LNCaP clone FGC (cell line): ENCODE results near the gene CCDC89.

Source experiments
- DNase-seq: peaks from one replicate; pipeline ENCODE4 v3.0.0-alpha.2; 2011; ENCODE audit warnings: low read depth
- H3K4me3 ChIP-seq: 2 replicates; pipeline ENCODE4 v1.5.1; 2011; ENCODE audit warnings: mild to moderate bottlenecking, low read depth, low read length, control low read depth
- TF ChIP-seq, protein P1 (sequence below): IDR thresholded peaks from 2 replicates; pipeline ENCODE4 v1.5.1; 2012; ENCODE audit warnings: mild to moderate bottlenecking; ENCODE audit not compliant: control insufficient read depth, insufficient read depth; ENCODE audit errors: extremely low read depth

CCDC89 gene

DNA sequence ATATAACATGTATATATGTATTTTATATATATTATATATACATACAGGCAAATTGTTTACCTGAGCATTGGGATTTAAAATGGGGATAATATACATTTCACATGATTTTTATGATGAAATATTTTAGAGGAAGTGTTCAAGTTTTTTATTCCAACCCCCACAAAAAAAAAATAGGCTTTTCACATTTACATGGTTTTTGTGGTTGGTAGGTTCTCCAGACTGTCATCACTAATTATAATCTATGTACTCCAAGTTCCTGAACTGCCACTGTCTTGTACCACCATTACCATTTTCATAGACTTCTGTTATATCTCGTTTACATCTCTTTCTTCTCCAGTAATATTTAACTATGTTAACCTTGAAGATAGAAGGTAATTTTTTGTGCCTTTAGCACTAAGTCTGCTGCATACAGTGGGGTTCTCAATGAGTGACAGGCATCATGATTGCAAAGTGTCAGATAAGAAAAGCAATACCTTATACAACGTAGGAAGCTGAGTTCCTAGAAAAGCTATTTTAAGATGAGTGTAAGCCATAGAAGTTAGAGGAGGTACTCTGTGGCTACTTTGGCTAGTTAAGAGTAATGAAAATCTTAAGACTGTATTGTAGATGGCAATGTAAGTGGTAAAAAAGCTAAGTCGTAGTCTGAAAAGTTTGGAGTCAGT lies 33.1 kb downstream of the CCDC89 start:
- TF ChIP-seq, protein P1, sequence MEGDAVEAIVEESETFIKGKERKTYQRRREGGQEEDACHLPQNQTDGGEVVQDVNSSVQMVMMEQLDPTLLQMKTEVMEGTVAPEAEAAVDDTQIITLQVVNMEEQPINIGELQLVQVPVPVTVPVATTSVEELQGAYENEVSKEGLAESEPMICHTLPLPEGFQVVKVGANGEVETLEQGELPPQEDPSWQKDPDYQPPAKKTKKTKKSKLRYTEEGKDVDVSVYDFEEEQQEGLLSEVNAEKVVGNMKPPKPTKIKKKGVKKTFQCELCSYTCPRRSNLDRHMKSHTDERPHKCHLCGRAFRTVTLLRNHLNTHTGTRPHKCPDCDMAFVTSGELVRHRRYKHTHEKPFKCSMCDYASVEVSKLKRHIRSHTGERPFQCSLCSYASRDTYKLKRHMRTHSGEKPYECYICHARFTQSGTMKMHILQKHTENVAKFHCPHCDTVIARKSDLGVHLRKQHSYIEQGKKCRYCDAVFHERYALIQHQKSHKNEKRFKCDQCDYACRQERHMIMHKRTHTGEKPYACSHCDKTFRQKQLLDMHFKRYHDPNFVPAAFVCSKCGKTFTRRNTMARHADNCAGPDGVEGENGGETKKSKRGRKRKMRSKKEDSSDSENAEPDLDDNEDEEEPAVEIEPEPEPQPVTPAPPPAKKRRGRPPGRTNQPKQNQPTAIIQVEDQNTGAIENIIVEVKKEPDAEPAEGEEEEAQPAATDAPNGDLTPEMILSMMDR: no peak
- no peak overlapping the region for H3K4me3 ChIP-seq
- DNase-seq: no peak

GRCh38 chr11:85651118-85651517 lies 34.9 kb downstream of the CCDC89 start:
- DNase-seq: no peak
- H3K4me3 ChIP-seq: no peak overlapping the region
- TF ChIP-seq, protein P1: no peak

DNA sequence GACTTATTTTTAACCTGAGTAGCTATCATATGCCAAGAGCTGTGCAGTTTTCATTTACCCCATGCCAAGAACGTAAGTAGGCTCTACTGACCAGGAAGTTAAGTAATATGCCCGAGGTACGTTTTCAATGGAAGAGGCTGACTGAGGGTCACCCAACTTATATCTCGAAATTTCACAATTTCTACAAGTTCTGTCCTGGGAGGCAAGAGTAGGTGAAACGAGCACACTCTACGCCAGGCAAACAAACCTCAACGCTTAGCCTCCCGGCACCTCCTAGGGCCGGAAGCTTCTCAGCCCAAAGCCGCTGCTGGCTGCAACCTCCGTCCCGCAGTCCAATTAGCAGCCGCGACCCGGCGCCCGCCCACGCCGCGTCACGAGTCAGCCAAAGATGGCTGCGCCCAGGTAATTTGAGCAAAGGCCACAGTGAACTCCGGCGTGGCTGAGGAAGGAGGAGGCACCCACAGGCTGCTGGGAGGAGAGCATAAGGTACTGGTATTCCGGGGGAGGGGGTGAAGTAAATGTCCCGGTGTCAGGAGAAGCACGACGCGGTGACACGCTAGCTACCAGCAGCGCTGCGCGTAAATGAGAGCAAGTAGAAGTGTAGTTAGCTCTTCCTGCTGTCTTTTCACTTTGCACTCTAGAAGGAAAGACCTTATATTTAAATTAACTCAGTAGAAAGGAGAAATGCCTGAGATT lies 38.2 kb downstream of the CCDC89 start, which contains the start of gene TMEM126A:
TMEM126A (plus strand) TSS at position 364 of the 696 bp plus-strand sequence. CDS start 2,289 bp downstream, outside the sequence.
- TF ChIP-seq, protein P1: no peak
- DNase-seq: peak; percentile 79
- H3K4me3 ChIP-seq: peak within 1 kb of the TSS; percentile 68

DNA sequence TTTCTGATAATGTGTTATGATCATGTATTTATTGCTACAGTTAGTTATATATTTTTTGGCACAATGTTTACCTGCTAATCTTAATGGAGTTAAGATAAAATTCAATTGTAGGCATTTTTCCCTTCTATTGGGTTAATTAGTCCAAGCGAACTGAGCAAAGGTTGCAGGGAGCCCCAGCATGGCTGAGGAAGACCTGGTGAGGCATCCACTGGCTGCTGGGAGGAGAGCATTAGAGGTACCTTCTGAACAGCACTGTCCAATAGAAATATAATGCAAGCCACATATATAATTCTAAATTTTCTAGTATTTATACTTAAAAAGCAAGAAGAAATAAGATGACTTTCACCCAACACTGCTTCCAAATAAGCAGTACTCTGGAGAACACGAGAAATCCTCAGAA lies 38.9 kb downstream of the CCDC89 start:
- TF ChIP-seq, protein P1: no peak
- DNase-seq: no peak
- peak overlapping the region; percentile 68 for H3K4me3 ChIP-seq

DNA sequence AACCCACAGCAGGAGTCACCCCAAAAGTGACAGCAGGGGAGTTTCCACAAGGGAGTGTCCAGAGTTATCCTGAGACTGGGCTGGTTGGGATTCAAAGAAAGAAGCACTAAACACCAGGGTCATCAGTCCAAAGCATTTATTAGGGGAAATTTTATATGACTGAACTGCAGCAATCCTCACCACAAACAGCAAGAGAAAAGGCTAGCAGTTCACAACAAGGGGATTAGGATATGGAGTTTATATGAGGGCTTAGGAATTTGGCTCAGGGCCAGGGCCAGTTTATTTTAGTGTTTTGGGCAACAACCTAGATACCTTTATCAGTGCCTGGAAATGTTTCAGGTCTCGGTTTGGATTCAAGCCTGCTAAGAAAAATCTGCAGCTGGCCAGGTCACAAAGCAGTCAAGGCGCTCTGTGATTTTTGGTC lies 42.8 kb downstream of the CCDC89 start:
- TF ChIP-seq, protein P1: no peak
- no peak for DNase-seq
- no peak overlapping the region for H3K4me3 ChIP-seq

GRCh38 chr11:85634747-85635146 lies 51.2 kb downstream of the CCDC89 start:
- TF ChIP-seq, protein P1: no peak
- no peak for DNase-seq
- H3K4me3 ChIP-seq: no peak overlapping the region
